HepG2 (cell line): Measurements from ENCODE around the gene NGEF. TPM values are rescaled to one million over a fixed set of nuclear protein-coding genes. Genes with fewer than 3 reads are reported as not detected.
A peak's percentile ranks its signal among the peaks of the same experiment; 100 is the strongest.

ENCODE experiments used
- CTCF ChIP-seq: sonication (generic); formaldehyde crosslinking; IDR thresholded peaks from 2 replicates; pipeline ENCODE4 v1.5.0; 2020; ENCODE audit warnings: mild to moderate bottlenecking, missing genetic modification reagents, moderate library complexity
- FUBP1 ChIP-seq: sonication (generic); formaldehyde crosslinking; IDR thresholded peaks from 2 replicates; pipeline ENCODE4 v1.5.1; 2020; ENCODE audit warnings: missing genetic modification reagents, mild to moderate bottlenecking, borderline replicate concordance
- GRHL1 ChIP-seq: sonication (generic); formaldehyde crosslinking; conservative IDR thresholded peaks from 2 replicates; pipeline ENCODE4 v1.8.0; 2022; ENCODE audit warnings: missing genetic modification reagents
- HOXA7 ChIP-seq: sonication (generic); formaldehyde crosslinking; IDR thresholded peaks from 2 replicates; pipeline ENCODE4 v1.8.1; 2022; ENCODE audit warnings: mild to moderate bottlenecking, missing genetic modification reagents, moderate library complexity
- LBX2 ChIP-seq: sonication (generic); formaldehyde crosslinking; IDR thresholded peaks from 2 replicates; pipeline ENCODE4 v1.5.0; 2020; ENCODE audit warnings: missing genetic modification reagents, mild to moderate bottlenecking, borderline replicate concordance
- MED8 ChIP-seq: sonication (generic); formaldehyde crosslinking; IDR thresholded peaks from 2 replicates; pipeline ENCODE4 v1.8.1; 2023; ENCODE audit warnings: mild to moderate bottlenecking, missing genetic modification reagents; ENCODE audit not compliant: insufficient replicate concordance
- MTA1 ChIP-seq: sonication (generic); formaldehyde crosslinking; IDR thresholded peaks from 2 replicates; pipeline ENCODE4 v1.4.0; 2020; ENCODE audit warnings: missing genetic modification reagents, mild to moderate bottlenecking, borderline replicate concordance
- MYC ChIP-seq: sonication (generic); formaldehyde crosslinking; IDR thresholded peaks from 2 replicates; pipeline ENCODE4 v1.9.0; 2021; ENCODE audit warnings: missing genetic modification reagents, borderline replicate concordance
- RBFOX2 ChIP-seq: fragments of 200-400 bp; formaldehyde crosslinking; IDR thresholded peaks from 2 replicates; pipeline ENCODE4 v1.6.1; 2017; ENCODE audit warnings: low read depth, mild to moderate bottlenecking, low read length
- TFE3 ChIP-seq: IDR thresholded peaks from 2 replicates; pipeline ENCODE4 v1.6.1; 2016
- ZBTB25 ChIP-seq: IDR thresholded peaks from 2 replicates; pipeline ENCODE4 v1.6.1; 2018; ENCODE audit warnings: missing genetic modification reagents
- ZNF281 ChIP-seq: sonication (generic); formaldehyde crosslinking; IDR thresholded peaks from 2 replicates; pipeline ENCODE4 v1.4.0; 2020; ENCODE audit warnings: missing genetic modification reagents, borderline replicate concordance
- ZNF432 ChIP-seq: sonication (generic); formaldehyde crosslinking; IDR thresholded peaks from 2 replicates; pipeline ENCODE4 v1.5.0; 2020; ENCODE audit warnings: missing genetic modification reagents, mild to moderate bottlenecking, borderline replicate concordance
- ZNF737 ChIP-seq: sonication (generic); formaldehyde crosslinking; IDR thresholded peaks from 2 replicates; pipeline ENCODE4 v1.5.0; 2020; ENCODE audit warnings: missing genetic modification reagents, mild to moderate bottlenecking, borderline replicate concordance
- ZNF784 ChIP-seq: sonication (generic); formaldehyde crosslinking; IDR thresholded peaks from 2 replicates; pipeline ENCODE4 v1.5.1; 2020; ENCODE audit warnings: missing genetic modification reagents, mild to moderate bottlenecking, borderline replicate concordance
- polyA plus RNA-seq, 8 experiments: library from polyadenylated mRNA; depleted of rRNA in 3 of 8; stranded (reverse) in 7 of 8; unstranded in 1 of 8; fragments of >200 nt; fragmentation: Illumina TruSeq in 4 of 8; extraction: Trizol in 4 of 8; gene quantifications; 2 replicates each; pipeline versions ENCODE4 v1.2.1 to v1.2.3, GENCODE V29; 2011 to 2016; ENCODE audit warnings: low read depth in 4 of 8, missing spikeins in 1 of 8, mixed read lengths in 1 of 8; ENCODE audit not compliant: insufficient read depth in 1 of 8
- total RNA-seq, 5 experiments: library from RNA; depleted of rRNA; stranded (reverse); fragments of >200 nt; fragmentation: Illumina TruSeq; extraction: Trizol; gene quantifications; 2 replicates each; pipeline ENCODE4 v1.2.3, GENCODE V29; 2016; ENCODE audit warnings: low read depth in 1 of 5

Gene NGEF
- total and polyA plus RNA-seq, 2 of the 13 experiments (the other 11 are each of a cell fraction or from before 2014, with no cell fraction given): 14.4 to 36.9 TPM

- TF ChIP-seq ZNF281 (CRISPR knock-in tag) (no peak), ZNF432 (no peak), HOXA7 (CRISPR knock-in tag) (no peak), ZBTB25 (CRISPR knock-in tag) (0 out of 2 replicates have a peak, but pooled peaks have one; percentile 62), TFE3 (no peak), ZNF737 (CRISPR knock-in tag) (0 out of 2 replicates have a peak, but pooled peaks have one; percentile 78), ZNF784 (CRISPR knock-in tag) (no peak), LBX2 (CRISPR knock-in tag) (no peak), RBFOX2 (peak; percentile 54), MTA1 (CRISPR knock-in tag) (0 out of 2 replicates have a peak, but pooled peaks have one; percentile 15), MED8 (CRISPR knock-in tag) (peak; percentile 47), CTCF (CRISPR knock-in tag) (no peak), FUBP1 (CRISPR knock-in tag) (no peak), GRHL1 (CRISPR knock-in tag) (no peak), MYC (CRISPR knock-in tag) (no peak; the same call in 1 of the 2 replicates)
These were observed 136.0 kb downstream of the NGEF start (continued) for GRCh38 chr2:232876978-232877441.
